Liver (tissue), 9 donors: ENCODE measurements around the gene PET100. TPM values are rescaled to one million over a fixed set of nuclear protein-coding genes. Genes with fewer than 3 reads are reported as not detected.
A peak's percentile ranks its signal among the peaks of the same experiment; 100 is the strongest.

Source experiments
- DNase-seq: peaks from one replicate; pipeline ENCODE4 v3.0.0-alpha.2; 2017; ENCODE audit warnings: low spot score
- H3K27ac ChIP-seq, 2 donors: one replicate each; pipeline ENCODE4 v1.7.0; 2013; ENCODE audit warnings: inconsistent platforms in 2 of 2, low read length in 2 of 2, control low read depth in 1 of 2, low read depth in 1 of 2, mild to moderate bottlenecking in 1 of 2
- H3K27me3 ChIP-seq, 4 donors: one replicate each; pipeline versions ENCODE4 v1.6.1 to v1.7.0; 2013; ENCODE audit warnings: low read length in 3 of 4, inconsistent platforms in 1 of 4, mild to moderate bottlenecking in 1 of 4, moderate library complexity in 1 of 4; ENCODE audit not compliant: control insufficient read depth in 4 of 4, insufficient read depth in 4 of 4
- H3K36me3 ChIP-seq, 4 donors: one replicate each; pipeline versions ENCODE4 v1.6.1 to v1.7.0; 2013; ENCODE audit warnings: low read length in 3 of 4, mild to moderate bottlenecking in 3 of 4, low read depth in 1 of 4, moderate library complexity in 1 of 4; ENCODE audit not compliant: control insufficient read depth in 4 of 4, insufficient read depth in 3 of 4
- H3K4me1 ChIP-seq, 4 donors: one replicate each; pipeline versions ENCODE4 v1.6.1 to v1.7.0; 2013; ENCODE audit warnings: low read length in 3 of 4, mild to moderate bottlenecking in 3 of 4, moderate library complexity in 1 of 4; ENCODE audit not compliant: control insufficient read depth in 4 of 4, insufficient read depth in 4 of 4
- H3K4me3 ChIP-seq, 3 donors: one replicate each; pipeline versions ENCODE4 v1.6.1 to v1.7.0; 2013; ENCODE audit warnings: low read length in 3 of 3, control low read depth in 1 of 3, low read depth in 1 of 3, mild to moderate bottlenecking in 1 of 3
- H3K9ac ChIP-seq, 2 donors: one replicate each; pipeline ENCODE4 v1.7.0; 2013; ENCODE audit warnings: low read length in 2 of 2, mild to moderate bottlenecking in 2 of 2, moderate library complexity in 2 of 2, control low read depth in 1 of 2, low read depth in 1 of 2
- H3K9me3 ChIP-seq, 4 donors: one replicate each; pipeline versions ENCODE4 v1.6.1 to v1.7.0; 2013; ENCODE audit warnings: low read length in 3 of 4; ENCODE audit not compliant: control insufficient read depth in 4 of 4
- ATF3 ChIP-seq: IDR thresholded peaks from 2 replicates; pipeline ENCODE4 v1.6.1; 2016; ENCODE audit warnings: antibody characterized with exemption
- CTCF ChIP-seq: fragments of 150-350 bp; IDR thresholded peaks from 2 replicates; pipeline ENCODE4 v1.5.1; 2017; ENCODE audit warnings: improper control_type of control experiment, low read depth, low read length; ENCODE audit not compliant: missing input control
- EGR1 ChIP-seq, 2 donors: IDR thresholded peaks; 2 replicates each; pipeline ENCODE4 v1.6.1; 2016 to 2018; ENCODE audit warnings: antibody characterized with exemption in 2 of 2, low read depth in 2 of 2
- FOXA1 ChIP-seq: IDR thresholded peaks from 2 replicates; pipeline ENCODE4 v1.6.1; 2016; ENCODE audit warnings: antibody characterized with exemption
- FOXA2 ChIP-seq: IDR thresholded peaks from 2 replicates; pipeline ENCODE4 v1.6.1; 2016; ENCODE audit warnings: antibody characterized with exemption
- GABPA ChIP-seq, 2 donors: IDR thresholded peaks in 1 of 2; conservative IDR thresholded peaks in 1 of 2; 2 replicates each; pipeline ENCODE4 v1.6.1; 2016; ENCODE audit warnings: antibody characterized with exemption in 2 of 2, mild to moderate bottlenecking in 1 of 2, moderate library complexity in 1 of 2
- HNF4A ChIP-seq, 2 donors: conservative IDR thresholded peaks; 2 replicates each; pipeline ENCODE4 v1.6.1; 2016; ENCODE audit warnings: antibody characterized with exemption in 2 of 2, mild to moderate bottlenecking in 2 of 2
- HNF4G ChIP-seq: IDR thresholded peaks from 2 replicates; pipeline ENCODE4 v1.6.1; 2016; ENCODE audit warnings: antibody characterized with exemption
- JUND ChIP-seq, 2 donors: IDR thresholded peaks; 2 replicates each; pipeline ENCODE4 v1.6.1; 2016; ENCODE audit warnings: antibody characterized with exemption in 2 of 2
- MAX ChIP-seq: IDR thresholded peaks from 2 replicates; pipeline ENCODE4 v1.6.1; 2016; ENCODE audit warnings: antibody characterized with exemption
- NR2F2 ChIP-seq: IDR thresholded peaks from 2 replicates; pipeline ENCODE4 v1.6.1; 2016; ENCODE audit warnings: antibody characterized with exemption
- RAD21 ChIP-seq, 2 donors: IDR thresholded peaks; 2 replicates each; pipeline ENCODE4 v1.6.1; 2016; ENCODE audit warnings: antibody characterized with exemption in 2 of 2, mild to moderate bottlenecking in 2 of 2
- RXRA ChIP-seq, 2 donors: IDR thresholded peaks; 2 replicates each; pipeline ENCODE4 v1.6.1; 2017 to 2018; ENCODE audit warnings: antibody characterized with exemption in 2 of 2, mild to moderate bottlenecking in 1 of 2
- SP1 ChIP-seq: IDR thresholded peaks from 2 replicates; pipeline ENCODE4 v1.6.1; 2018; ENCODE audit warnings: antibody characterized with exemption, mild to moderate bottlenecking
- TAF1 ChIP-seq: conservative IDR thresholded peaks from 2 replicates; pipeline ENCODE4 v1.6.1; 2016; ENCODE audit warnings: antibody characterized with exemption, mild to moderate bottlenecking
- YY1 ChIP-seq: IDR thresholded peaks from 2 replicates; pipeline ENCODE4 v1.6.1; 2016; ENCODE audit warnings: antibody characterized with exemption, mild to moderate bottlenecking
- ZBTB33 ChIP-seq: IDR thresholded peaks from 2 replicates; pipeline ENCODE4 v1.6.1; 2016; ENCODE audit warnings: antibody characterized with exemption
- WGBS: extraction: QIAGEN DNeasy Blood & Tissue Kit; methylation state at CpG from one replicate; pipeline ENCODE4 v1.1.7; 2013; 5-methylcytosine and 5-hydroxymethylcytosine counted together
- polyA plus RNA-seq, 2 donors: library from polyadenylated mRNA; stranded (reverse) in 1 of 2; unstranded in 1 of 2; fragments of 200-250 nt in 1 of 2; fragments of >200 nt in 1 of 2; fragmentation: Nextera tagmentation in 1 of 2; extraction: Ambion mirVana in 1 of 2; gene quantifications; one replicate each; pipeline versions ENCODE4 v1.2.1 to v1.2.3, GENCODE V29; 2013 to 2015
- total RNA-seq, 2 donors: library from RNA; depleted of rRNA; stranded (reverse); fragments of >200 nt; gene quantifications; one replicate each; pipeline ENCODE4 v1.2.3, GENCODE V29; 2014
- donor health status: healthy.
- donor health status: healthy.
- donor health status: healthy.
- donor health status: healthy.
- donor health status: healthy.

PET100 gene
- total and polyA plus RNA-seq, 4 donors, result 4.8 to 225 (median 26.7) TPM

- no peak for TF ChIP-seq ZBTB33
- no peak for TF ChIP-seq TAF1
- TF ChIP-seq HNF4A (conservative IDR thresholded peaks at IDR 0.05), result no peak
- no peak for TF ChIP-seq EGR1 (IDR thresholded peaks at IDR 0.05; ENCODE audit: low read depth in 2 of 2)
- no peak for TF ChIP-seq MAX
- TF ChIP-seq JUND (IDR thresholded peaks at IDR 0.05), result no peak
- no peak for TF ChIP-seq HNF4G
- TF ChIP-seq SP1, result no peak
- no peak for TF ChIP-seq FOXA2
- TF ChIP-seq CTCF, result no peak
- TF ChIP-seq FOXA1, result no peak
- TF ChIP-seq RAD21 (IDR thresholded peaks at IDR 0.05), result no peak
- no peak for TF ChIP-seq YY1
- no peak for TF ChIP-seq NR2F2
- TF ChIP-seq RXRA (IDR thresholded peaks at IDR 0.05), result no peak
- no peak for TF ChIP-seq GABPA (IDR thresholded peaks at IDR 0.05 in 1 of 2, conservative IDR thresholded peaks at IDR 0.05 in 1 of 2)
- TF ChIP-seq ATF3, result no peak
- no peak for DNase-seq
- peaks cover 1 to 25% (median 15%) of the 10 kb centered on the region in 4 donors for H3K4me1 ChIP-seq
- peak overlapping the region in 1 of 2 donors; percentile 62 for H3K27ac ChIP-seq
- peak overlapping the region in 2 of 3 donors; percentile 77 to 79 for H3K4me3 ChIP-seq
- H3K36me3 ChIP-seq, result peaks cover 0 to 6% (median 0%) of the 10 kb centered on the region in 4 donors
- H3K9ac ChIP-seq, result peak overlapping the region in 1 of 2 donors; percentile 25
- 75% methylated on average over 16 of the region's 16 CpGs for WGBS
- H3K9me3 ChIP-seq, result no peaks in the 10 kb centered on the region
- no peaks in the 10 kb centered on the region for H3K27me3 ChIP-seq
Measured at GRCh38 chr19:7636317-7636690, 6.7 kb downstream of the PET100 start.

GRCh38 chr19:7636691-7637373 is 7.2 kb downstream of the PET100 start, which contains the start of gene STXBP2:
TSS of gene STXBP2 (plus strand) at chr19:7637110. CDS start at chr19:7637150, 40 bp downstream.
- H3K27ac ChIP-seq, result peak within 1 kb of the TSS; percentile 48 to 62
- H3K27me3 ChIP-seq, result no peaks in the 10 kb centered on the region
- no peaks in the 10 kb centered on the region for H3K9me3 ChIP-seq
- DNase-seq, result peak; percentile 91
- peak within 1 kb of the TSS; percentile 49 to 79 (median 77) for H3K4me3 ChIP-seq
- TF ChIP-seq ATF3, result no peak
- peak; percentile 23 for TF ChIP-seq CTCF
- H3K36me3 ChIP-seq, result peaks cover 0 to 3% (median 0%) of the 10 kb centered on the region in 4 donors
- peaks cover 1 to 25% (median 15%) of the 10 kb centered on the region in 4 donors for H3K4me1 ChIP-seq
- 8% methylated on average over 61 of the region's 61 CpGs for WGBS
- H3K9ac ChIP-seq, result peak within 1 kb of the TSS; percentile 60 to 78
